GM15510 (cell line): ENCODE measurements around the gene HSPH1.

Source experiments
- POLR2A ChIP-seq: IDR thresholded peaks from 3 replicates; pipeline ENCODE4 v1.6.1; 2011; ENCODE audit warnings: borderline replicate concordance; ENCODE audit not compliant: insufficient read length; ENCODE audit errors: extremely low read depth

HSPH1 gene

DNA sequence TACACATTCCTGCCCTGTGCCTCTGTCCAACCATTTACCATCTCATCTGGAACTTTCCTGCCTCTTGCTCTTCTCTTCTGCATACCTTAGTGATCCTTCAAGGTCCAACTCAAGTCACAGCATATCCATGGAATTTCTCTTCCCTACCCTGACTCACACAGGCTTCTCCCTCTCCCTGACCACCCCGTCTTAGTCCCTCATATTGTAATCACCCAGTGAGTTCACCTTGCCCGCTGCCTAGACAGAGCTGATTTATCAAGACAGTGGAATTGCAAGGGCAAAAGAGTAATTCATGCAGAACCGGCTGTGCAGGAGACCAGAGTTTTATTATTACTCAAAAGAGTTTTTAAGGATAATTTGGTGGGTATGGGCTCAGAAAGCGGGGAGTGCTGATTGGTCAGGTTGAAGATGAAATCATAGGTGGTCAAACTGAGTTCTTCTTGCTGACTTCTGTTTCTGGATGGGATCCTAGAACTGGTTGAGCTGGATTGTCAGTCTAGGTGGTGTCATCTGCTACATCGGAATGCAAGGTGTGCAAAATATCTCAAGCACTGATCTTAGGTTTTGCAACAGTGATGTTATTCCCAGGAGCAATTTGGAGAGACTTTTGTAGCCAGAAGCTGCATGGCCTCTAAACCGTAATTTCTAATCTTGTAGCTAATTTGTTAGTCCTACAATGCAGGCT lies 67.2 kb downstream of the HSPH1 start:
- TF ChIP-seq POLR2A = no peak

DNA sequence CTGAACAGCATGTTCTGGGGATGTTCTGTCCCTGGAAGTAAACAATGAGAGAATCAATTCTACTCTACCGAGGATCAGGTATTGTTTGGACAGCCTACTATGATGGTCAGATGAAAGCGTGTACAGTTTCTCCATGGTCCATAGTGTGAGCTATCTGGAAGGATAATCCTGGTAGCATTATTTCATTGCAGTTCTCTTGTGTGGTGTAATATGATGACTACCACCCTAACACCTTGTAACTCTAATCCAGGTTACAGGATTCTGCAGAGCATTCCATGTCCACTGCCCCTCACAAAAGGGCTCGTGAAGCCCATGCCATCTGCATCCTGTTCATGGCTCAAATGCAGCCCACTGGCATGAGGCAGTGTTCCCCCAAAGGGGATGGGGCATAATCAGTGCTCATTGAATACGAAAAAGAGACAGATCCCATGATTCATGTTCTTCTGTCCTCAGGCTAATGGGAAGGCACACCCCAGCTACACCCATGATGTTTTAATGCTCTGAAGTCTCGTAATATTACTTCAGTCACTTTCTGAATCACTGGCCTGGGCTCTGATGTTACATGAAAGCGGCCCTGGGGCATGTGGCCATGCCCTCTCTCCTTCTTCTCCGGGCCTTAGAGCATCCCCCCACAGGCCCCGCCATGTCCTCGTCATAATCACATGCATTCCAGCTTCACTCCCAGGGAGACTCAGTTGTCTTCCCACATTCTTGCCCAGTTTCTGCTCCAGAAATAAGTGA lies 68.4 kb downstream of the HSPH1 start:
- no peak for TF ChIP-seq POLR2A

DNA sequence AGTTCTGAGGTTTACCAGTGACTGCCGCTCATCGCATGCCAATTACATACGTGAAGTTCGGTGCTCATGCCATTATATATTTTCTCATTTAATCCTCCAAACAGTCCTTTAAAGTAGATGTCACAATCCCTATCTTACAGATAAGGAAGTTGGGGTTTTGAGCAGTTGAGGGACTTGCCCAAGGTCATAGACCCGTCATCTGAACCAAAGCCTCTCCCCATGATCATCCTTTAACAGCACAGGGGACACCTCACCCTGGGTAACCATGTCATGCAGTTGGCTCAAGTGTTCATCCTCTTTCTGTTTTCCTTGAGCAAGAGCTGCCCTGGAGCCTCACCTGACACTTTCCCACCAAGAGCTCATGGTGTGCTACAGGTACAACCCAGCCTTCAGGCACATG lies 69.1 kb downstream of the HSPH1 start:
- no peak for TF ChIP-seq POLR2A

DNA sequence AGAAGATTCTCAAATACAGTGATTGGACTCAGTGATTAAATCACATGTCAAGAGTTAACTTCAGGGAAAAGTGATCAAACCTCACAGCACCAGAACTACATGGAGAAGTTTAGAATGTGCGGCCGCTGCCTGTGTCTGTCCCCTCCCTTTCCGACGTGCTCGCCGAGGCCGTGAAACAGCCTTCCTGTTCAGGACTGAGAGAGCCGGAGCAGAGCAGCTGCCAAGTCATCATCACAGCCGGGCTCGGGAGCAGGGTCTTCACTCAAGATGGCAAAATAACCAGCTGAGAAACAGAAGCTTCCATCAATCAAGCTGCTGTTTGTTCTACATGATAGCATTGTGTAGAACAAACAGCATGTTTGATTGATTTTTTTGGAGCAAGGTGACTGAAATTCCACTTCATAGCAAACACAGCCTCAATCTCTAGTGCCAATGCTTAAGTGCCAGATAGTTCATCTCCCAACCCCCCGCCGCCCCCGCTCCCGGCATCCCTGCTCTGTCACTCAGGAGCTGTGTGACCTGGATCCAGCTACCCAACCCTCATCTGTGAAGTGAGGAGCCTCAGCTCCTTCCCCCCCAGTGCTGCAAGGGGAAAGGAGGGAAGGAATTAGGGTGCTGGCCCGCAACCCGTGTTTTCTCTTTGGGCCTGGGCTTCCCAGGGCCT lies 70.6 kb downstream of the HSPH1 start:
- TF ChIP-seq POLR2A = no peak

DNA sequence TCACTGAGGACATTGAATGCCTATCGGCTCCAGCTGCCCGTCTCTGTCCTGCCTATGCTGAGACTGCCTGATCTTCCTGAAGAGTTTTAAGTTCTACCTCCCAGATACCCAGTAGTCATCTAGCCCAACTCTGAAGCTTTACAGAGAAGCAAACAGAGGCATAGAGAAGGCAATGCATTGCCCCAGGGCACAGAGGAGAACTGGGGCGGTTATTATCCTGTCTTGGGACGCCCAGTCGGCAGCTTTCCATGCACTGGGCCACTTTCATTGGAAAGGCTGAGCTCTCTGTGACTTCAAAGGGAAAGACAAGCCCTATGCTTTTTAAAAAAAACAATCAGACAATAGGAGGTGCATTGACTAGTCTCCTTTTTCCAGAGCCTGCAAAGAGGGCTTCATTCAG lies 71.6 kb downstream of the HSPH1 start:
- no peak for TF ChIP-seq POLR2A

DNA sequence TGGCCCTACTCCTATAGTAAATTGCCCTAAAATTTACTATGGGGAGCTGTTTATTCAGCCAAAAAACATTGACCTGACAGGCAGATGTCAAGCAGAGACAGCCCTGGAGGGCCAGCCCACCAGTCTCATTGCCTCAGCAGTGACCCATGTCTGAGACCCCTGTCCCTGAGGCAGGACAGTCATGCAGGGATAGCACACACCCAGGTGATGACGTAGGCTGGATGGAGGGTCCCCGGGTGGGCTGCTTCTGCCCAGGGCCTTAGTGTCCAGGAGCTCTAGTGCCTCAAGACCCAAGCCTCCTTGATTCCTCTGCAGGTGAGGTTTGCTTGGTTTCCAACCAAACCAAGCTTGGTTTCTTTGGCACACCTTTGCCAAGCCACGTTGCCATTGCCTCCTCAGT lies 72.1 kb downstream of the HSPH1 start:
- no peak for TF ChIP-seq POLR2A

DNA sequence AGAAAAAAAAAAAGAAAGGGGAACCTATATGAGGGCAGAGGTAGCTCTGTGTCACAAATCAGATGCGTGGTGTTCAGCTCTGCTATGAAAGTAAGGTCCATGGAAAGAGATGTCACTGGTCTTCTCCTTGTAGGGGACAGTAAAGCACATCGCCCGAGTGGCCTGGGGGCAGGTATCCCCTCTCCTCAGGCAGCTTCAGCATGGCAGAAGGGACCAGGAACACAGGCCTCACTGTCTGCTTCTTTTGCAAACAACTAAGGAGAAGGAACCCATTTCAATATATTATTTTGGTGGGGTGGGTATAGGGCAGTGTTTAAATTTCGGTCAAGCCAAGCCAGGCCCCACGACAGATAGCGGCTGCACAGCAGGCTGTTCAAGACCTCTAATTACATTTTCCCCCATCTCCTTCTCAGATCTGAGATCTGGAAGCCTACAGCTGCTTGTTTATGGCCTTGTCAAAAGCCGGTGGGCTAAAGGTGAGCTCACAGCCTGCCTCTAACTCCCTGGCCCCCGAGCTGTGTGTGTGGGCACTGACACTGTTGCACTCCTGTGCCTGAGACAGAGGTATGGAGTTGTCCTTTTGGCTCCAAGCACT lies 72.8 kb downstream of the HSPH1 start:
- no peak for TF ChIP-seq POLR2A
